Measurements from ENCODE around the gene SERPINA7. TPM values are rescaled to one million over a fixed set of nuclear protein-coding genes. Genes with fewer than 3 reads are reported as not detected.

The SERPINA7 gene
- total and polyA plus RNA-seq, 2 of the 8 experiments (the other 6 are each of a cell fraction or from before 2014, with no cell fraction given): not detected

GRCh38 chrX:105999294-105999693, 39.2 kb downstream of the SERPINA7 start:
- Histone ChIP-seq H3K56ac (replicated peaks; ENCODE audit: insufficient read length, low read depth, low read length) (no peak overlapping the region), H2BK12ac (ENCODE audit: low read depth, low read length) (no peak overlapping the region), H3K4me2 (ENCODE audit: insufficient read depth in 1 of 2, low read depth in 2 of 2, low read length in 2 of 2) (no peak overlapping the region), H2BK120ac (replicated peaks; ENCODE audit: low read depth, low read length) (no peak overlapping the region), H3K9me3 (ENCODE audit: insufficient read depth in 2 of 2, low read depth in 1 of 2, low read length in 1 of 2) (no peaks in the 10 kb centered on the region; a peak in 1 of 4 replicates), H3K79me1 (ENCODE audit: low read depth, low read length) (no peaks in the 10 kb centered on the region), H2AK5ac (ENCODE audit: low read depth, low read length) (no peak overlapping the region), H4K20me1 (replicated peaks in 1 of 2; ENCODE audit: control insufficient read depth in 1 of 2, insufficient read depth in 2 of 2, low read length in 2 of 2) (no peaks in the 10 kb centered on the region), H3K4me3 (ENCODE audit: extremely low read depth in 1 of 4, insufficient read depth in 2 of 4, low read depth in 3 of 4, low read length in 4 of 4) (no peak overlapping the region), H4K5ac (ENCODE audit: insufficient read length, low read depth, low read length) (no peak overlapping the region), H3K23ac (ENCODE audit: insufficient read length) (no peak overlapping the region), H3K18ac (ENCODE audit: extremely low read depth, low read length) (no peak overlapping the region), H3K79me2 (ENCODE audit: control insufficient read depth in 1 of 2, insufficient read depth in 2 of 2, low read length in 2 of 2) (no peaks in the 10 kb centered on the region), H3K36me3 (ENCODE audit: control insufficient read depth in 2 of 4, insufficient read depth in 4 of 4, low read length in 3 of 4) (no peaks in the 10 kb centered on the region), H4K91ac (replicated peaks; ENCODE audit: insufficient read length, low read length) (no peak overlapping the region), H3K4ac (replicated peaks; ENCODE audit: insufficient read length, low read depth, low read length) (no peak overlapping the region), H3K14ac (ENCODE audit: insufficient read length) (no peak overlapping the region), H3K4me1 (replicated peaks in 1 of 4; ENCODE audit: control insufficient read depth in 3 of 4, insufficient read depth in 4 of 4, low read length in 3 of 4) (no peaks in the 10 kb centered on the region), H2BK15ac (ENCODE audit: low read length) (no peak overlapping the region), H3K27ac (ENCODE audit: low read depth, low read length) (no peak overlapping the region), H2BK5ac (ENCODE audit: low read depth, low read length) (no peak overlapping the region), H4K8ac (ENCODE audit: extremely low read depth, insufficient read depth, low read length) (no peak overlapping the region), H3K9ac (replicated peaks in 1 of 4; ENCODE audit: extremely low read depth in 1 of 4, low read depth in 3 of 4, low read length in 3 of 4) (no peak overlapping the region), H3K27me3 (replicated peaks in 1 of 4; ENCODE audit: control insufficient read depth in 3 of 4, extremely low read depth in 1 of 4, insufficient read depth in 3 of 4, low read length in 3 of 4) (no peaks in the 10 kb centered on the region), H3K23me2 (ENCODE audit: low read depth, low read length) (no peaks in the 10 kb centered on the region), H2AFZ (ENCODE audit: low read length) (no peak overlapping the region), H2BK20ac (ENCODE audit: low read length) (no peak overlapping the region)
- FAIRE-seq (no peak), DNase-seq (ENCODE audit: low read depth in 1 of 2, low spot score in 2 of 2) (no peak)
- 82% methylated on average over 1 of the region's 1 CpG; no CpG with 5 or more reads in 1 of the 2 experiments for WGBS, 2 experiments (ENCODE audit: extremely low coverage in 1 of 2, insufficient coverage in 1 of 2, insufficient read length in 1 of 2, insufficient replicate concordance in 2 of 2, low coverage in 1 of 2, low lambda C conversion rate in 2 of 2, missing lambda C conversion rate in 1 of 2)
- ChIA-PET POLR2A (ENCODE audit: partially characterized antibody) (no interaction called here), CTCF (ENCODE audit: partially characterized antibody) (no interaction called here)
- TF ChIP-seq BRCA1 (IDR thresholded peaks at IDR 0.05; ENCODE audit: low read depth, low read length) (no peak), CTCF (IDR thresholded peaks at IDR 0.05; ENCODE audit: control extremely low read depth in 1 of 3, insufficient read depth in 1 of 3, low read depth in 1 of 3, low read length in 3 of 3) (no peak), JUN (IDR thresholded peaks at IDR 0.05; ENCODE audit: low read depth, low read length) (no peak), EGR1 (IDR thresholded peaks at IDR 0.05; ENCODE audit: borderline replicate concordance, low read depth, low read length) (no peak), CBX8 (IDR thresholded peaks at IDR 0.05; ENCODE audit: borderline replicate concordance, low read depth, low read length) (no peak), TEAD4 (IDR thresholded peaks at IDR 0.05; ENCODE audit: low read depth, low read length) (no peak), FOSL1 (IDR thresholded peaks at IDR 0.05; ENCODE audit: insufficient read depth, low read depth, low read length) (no peak), RNF2 (IDR thresholded peaks at IDR 0.05; ENCODE audit: borderline replicate concordance, low read depth, low read length, missing control alignments, poor library complexity, severe bottlenecking) (no peak), EP300 (IDR thresholded peaks at IDR 0.05; ENCODE audit: borderline replicate concordance in 1 of 2, low read depth in 2 of 2, low read length in 2 of 2) (no peak)
